Measurements from ENCODE around the gene NPHS2.

The NPHS2 gene

DNA sequence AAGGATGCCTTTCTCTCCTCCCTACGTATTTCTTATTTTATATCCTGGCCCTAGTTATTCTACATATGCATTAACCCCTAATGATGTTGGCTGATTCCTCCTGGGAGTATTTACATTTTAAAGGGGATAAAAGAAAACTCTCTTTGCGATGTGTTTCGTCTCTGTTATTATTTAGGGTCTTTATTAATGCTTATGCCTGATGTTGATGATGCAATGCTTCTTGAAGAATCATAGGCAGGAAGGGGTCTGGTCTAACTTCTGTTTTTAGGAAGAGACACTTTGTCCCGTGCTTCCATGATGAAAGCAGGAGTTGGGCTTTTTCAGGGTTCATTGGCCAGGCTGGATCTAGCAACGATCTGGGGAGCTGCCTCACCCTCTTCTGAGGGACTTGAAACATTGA, 761 bp upstream of the NPHS2 start:
- H3K4me3 ChIP-seq (ENCODE audit: low read depth, low read length): no peak overlapping the region
- TF ChIP-seq, protein P1, sequence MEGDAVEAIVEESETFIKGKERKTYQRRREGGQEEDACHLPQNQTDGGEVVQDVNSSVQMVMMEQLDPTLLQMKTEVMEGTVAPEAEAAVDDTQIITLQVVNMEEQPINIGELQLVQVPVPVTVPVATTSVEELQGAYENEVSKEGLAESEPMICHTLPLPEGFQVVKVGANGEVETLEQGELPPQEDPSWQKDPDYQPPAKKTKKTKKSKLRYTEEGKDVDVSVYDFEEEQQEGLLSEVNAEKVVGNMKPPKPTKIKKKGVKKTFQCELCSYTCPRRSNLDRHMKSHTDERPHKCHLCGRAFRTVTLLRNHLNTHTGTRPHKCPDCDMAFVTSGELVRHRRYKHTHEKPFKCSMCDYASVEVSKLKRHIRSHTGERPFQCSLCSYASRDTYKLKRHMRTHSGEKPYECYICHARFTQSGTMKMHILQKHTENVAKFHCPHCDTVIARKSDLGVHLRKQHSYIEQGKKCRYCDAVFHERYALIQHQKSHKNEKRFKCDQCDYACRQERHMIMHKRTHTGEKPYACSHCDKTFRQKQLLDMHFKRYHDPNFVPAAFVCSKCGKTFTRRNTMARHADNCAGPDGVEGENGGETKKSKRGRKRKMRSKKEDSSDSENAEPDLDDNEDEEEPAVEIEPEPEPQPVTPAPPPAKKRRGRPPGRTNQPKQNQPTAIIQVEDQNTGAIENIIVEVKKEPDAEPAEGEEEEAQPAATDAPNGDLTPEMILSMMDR (IDR thresholded peaks at IDR 0.05; ENCODE audit: borderline replicate concordance, insufficient read depth, low read depth, low read length): no peak

DNA sequence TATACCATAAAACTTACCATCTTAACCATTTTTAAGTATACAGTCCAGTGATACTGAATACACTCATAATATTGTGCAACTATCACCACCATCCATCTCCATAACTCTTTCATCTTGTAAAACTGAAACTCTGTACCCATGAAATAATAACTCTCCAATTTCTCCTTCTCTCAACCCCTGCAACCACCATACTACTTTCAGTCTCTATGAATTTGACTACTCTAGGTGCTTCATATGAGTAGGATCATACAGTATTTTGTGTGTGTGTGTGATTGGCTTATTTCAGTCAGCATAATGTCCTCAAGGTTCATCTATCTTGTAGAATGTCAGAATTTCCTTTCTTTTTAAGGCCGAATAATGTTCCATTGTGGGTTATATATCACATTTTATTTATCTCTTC, 17.7 kb downstream of the NPHS2 start:
- H3K4me3 ChIP-seq (ENCODE audit: low read depth, low read length): no peak overlapping the region
- TF ChIP-seq, protein P1 (IDR thresholded peaks at IDR 0.05; ENCODE audit: borderline replicate concordance, insufficient read depth, low read depth, low read length): no peak

DNA sequence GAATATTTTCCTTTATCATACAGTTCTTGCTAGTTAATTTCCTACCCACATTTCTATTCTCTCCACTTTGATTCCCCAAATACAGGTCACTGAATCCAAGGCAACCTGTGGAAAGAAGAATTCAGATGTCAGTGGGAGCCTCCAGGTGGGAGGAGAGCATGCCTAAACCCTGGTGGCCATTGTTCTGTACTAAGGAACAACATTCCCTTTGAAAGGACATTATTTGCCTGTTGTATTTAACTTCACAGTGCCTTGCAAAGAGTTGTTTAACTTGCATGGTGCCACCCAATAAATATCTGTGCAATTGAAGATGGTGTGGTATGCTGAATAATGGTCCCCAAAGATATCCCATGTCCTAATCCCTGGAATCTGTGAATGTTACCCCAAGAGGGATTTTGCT, 21.3 kb downstream of the NPHS2 start:
- no peak overlapping the region for H3K4me3 ChIP-seq (ENCODE audit: low read depth, low read length)
- TF ChIP-seq, protein P1 (IDR thresholded peaks at IDR 0.05; ENCODE audit: borderline replicate concordance, insufficient read depth, low read depth, low read length): no peak

DNA sequence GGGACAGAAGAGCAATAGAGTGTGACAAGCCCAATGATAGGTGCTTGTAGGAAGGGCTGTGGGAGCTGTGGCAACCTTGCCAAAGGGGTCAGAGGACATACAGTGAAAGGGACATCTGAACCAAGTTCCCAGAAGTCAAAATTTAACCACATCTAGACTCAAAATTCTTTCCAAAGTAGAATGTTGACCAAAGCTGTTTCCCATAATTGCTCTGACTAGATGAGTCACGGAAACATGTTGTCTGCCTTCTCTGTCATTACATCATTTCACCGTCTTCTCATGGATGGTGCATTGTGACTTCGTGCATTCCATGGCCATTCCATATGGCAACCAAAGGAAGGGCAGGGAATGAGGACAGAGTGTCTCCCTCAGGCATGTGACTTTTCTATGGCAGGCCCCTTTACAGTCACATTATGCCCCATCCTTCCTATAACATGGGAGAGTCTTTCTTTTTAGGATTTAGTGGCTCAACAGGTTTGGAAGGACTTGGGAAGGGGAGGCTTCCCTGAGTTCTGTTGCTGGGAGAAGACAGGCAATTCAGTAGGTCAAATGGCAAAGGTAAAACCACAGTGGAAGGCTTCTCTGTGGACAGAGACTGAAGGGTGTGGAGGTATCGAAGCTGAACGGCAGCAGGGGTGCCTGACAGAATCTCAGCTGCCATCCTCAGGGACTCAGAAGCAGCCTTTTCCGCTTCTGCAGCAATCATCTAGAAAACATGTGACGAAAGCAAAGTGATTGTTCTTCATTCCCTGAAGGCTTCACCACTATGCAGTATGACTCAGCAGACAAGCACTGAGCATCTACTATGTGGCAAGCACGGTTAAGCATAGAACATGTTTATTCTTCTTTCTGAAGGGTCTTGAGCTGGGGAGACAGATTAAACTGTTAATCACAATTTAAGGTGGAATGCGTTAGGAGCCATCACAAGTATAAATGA, 24.7 kb downstream of the NPHS2 start:
- no peak overlapping the region for H3K4me3 ChIP-seq (ENCODE audit: low read depth, low read length)
- TF ChIP-seq, protein P1 (IDR thresholded peaks at IDR 0.05; ENCODE audit: borderline replicate concordance, insufficient read depth, low read depth, low read length): no peak

DNA sequence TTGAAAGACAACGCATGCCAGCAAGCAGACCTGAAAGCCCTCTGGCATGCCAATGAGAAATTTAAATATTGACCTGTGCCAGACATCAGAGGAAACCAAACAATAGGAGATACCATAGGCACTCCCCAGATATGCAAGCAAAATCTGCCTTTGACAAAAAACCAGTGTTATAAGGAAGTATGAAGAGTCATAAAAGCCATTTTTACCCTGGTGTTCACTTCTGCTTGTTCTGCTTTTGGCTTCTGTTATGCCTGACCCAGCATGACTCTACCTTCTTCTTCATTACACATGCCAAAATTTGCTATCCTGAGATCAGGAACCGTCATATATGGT, 26.4 kb downstream of the NPHS2 start:
- no peak overlapping the region for H3K4me3 ChIP-seq (ENCODE audit: low read depth, low read length)
- TF ChIP-seq, protein P1 (IDR thresholded peaks at IDR 0.05; ENCODE audit: borderline replicate concordance, insufficient read depth, low read depth, low read length): no peak

DNA sequence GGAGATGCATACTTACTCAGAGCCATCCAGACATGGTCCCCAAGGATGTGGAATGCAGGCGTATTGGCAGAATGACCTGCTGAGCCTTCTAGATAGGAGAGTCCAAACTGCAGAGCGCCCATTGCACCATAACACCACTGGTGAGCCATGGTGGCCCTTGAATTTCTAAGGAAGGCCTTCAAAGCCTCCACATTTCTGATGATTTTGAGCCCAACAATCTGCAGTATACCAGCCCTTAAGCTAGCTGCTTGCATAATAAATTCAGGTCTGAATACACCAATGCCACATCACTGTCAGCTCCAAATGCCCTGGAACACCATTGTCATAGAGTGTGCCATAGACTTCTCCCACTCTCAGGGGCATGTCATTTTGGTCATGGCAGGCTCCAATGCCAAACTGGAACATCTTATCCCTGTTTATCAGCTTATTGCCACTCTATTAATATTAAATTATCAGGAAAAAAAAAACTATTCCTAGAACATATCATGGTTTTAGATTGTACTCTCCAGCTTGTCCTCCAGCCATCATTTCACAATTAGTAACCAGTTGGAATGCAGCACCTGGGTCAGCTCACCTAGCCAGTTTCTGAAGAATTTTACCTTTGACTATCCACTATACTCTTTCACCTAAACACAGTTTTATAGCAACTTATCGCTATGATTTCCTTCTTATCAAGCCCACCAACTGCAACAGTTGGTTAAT, 26.9 kb downstream of the NPHS2 start:
- no peak overlapping the region for H3K4me3 ChIP-seq (ENCODE audit: low read depth, low read length)
- TF ChIP-seq, protein P1 (IDR thresholded peaks at IDR 0.05; ENCODE audit: borderline replicate concordance, insufficient read depth, low read depth, low read length): no peak
